Vagina (tissue), 2 donors: Measurements from ENCODE around the gene GNG8. TPM values are rescaled to one million over a fixed set of nuclear protein-coding genes. Genes with fewer than 3 reads are reported as not detected.

Experiments used
- DNase-seq, 2 donors: peaks; one replicate each; pipeline ENCODE4 v3.0.0-alpha.2; 2017; ENCODE audit errors: extremely low spot score in 2 of 2
- H3K27ac ChIP-seq: fragments of 200-600 bp; sonication (generic); one replicate; pipeline ENCODE4 v1.5.1; 2019
- H3K27me3 ChIP-seq: fragments of 200-600 bp; sonication (generic); one replicate; pipeline ENCODE4 v1.5.1; 2019
- H3K36me3 ChIP-seq, 2 donors: fragments of 200-600 bp; sonication (generic); one replicate each; pipeline ENCODE4 v1.5.1; 2017 to 2019
- H3K4me1 ChIP-seq: fragments of 200-600 bp; sonication (generic); one replicate; pipeline ENCODE4 v1.5.1; 2019
- H3K4me3 ChIP-seq, 2 donors: fragments of 200-600 bp; sonication (generic); 1 replicate in 1 of 2; 2 replicates in 1 of 2; pipeline ENCODE4 v1.5.1; 2016 to 2019
- H3K9me3 ChIP-seq: fragments of 200-600 bp; sonication (generic); one replicate; pipeline ENCODE4 v1.5.1; 2019
- POLR2A ChIP-seq, 2 donors: fragments of 450-650 bp; IDR thresholded peaks; one replicate each; pipeline ENCODE4 v1.6.1; 2017; ENCODE audit warnings: antibody characterized with exemption in 2 of 2, mild to moderate bottlenecking in 2 of 2, moderate library complexity in 2 of 2
- POLR2AphosphoS5 ChIP-seq, 2 donors: sonication (generic); formaldehyde crosslinking; IDR thresholded peaks; one replicate each; pipeline ENCODE4 v1.9.0; 2017; ENCODE audit warnings: antibody characterized with exemption in 2 of 2, mild to moderate bottlenecking in 2 of 2, low read depth in 1 of 2; ENCODE audit not compliant: insufficient read depth in 1 of 2
- intact Hi-C: fragments of 100-400 bp; cut with DNase I; formaldehyde crosslinking; loops from one replicate; pipeline ENCODE4 v1.15.1; 2023
- total RNA-seq: library from RNA; depleted of rRNA; stranded (reverse); fragments of >200 nt; gene quantifications from one replicate; pipeline ENCODE4 v1.2.3, GENCODE V29; 2016
- TF ChIP-seq, protein P1 (sequence below), 3 experiments: fragments of 450-650 bp in 2 of 3; fragments of 200-600 bp in 1 of 3; sonication (generic) in 1 of 3; IDR thresholded peaks; one replicate each; pipeline ENCODE4 v1.5.1; 2017 to 2019; ENCODE audit warnings: antibody characterized with exemption in 3 of 3, mild to moderate bottlenecking in 2 of 3, moderate library complexity in 2 of 3

Gene GNG8
- total RNA-seq, 1 donor from 2014 or later = not detected

DNA sequence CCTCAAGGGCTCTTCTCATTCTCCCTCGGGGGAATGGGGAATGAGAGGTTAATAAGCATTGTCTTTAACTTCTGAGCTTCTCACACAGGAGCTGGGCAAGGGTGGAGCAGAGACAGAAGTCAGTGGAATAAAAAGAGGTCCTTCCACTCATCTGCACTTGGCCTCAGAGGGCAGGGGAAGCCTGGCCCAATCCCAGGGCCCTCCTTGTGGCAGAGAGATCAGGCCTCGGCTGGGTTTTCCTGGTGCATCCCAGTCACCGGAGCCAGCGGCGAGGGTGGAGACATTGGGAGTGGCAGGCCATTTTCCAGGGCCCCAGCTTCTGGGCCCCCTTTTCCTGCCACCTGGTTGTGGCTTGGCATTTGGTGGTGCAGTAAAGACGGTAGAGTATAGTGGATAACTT is 24.2 kb downstream of the GNG8 start:
- H3K27ac ChIP-seq = no peak overlapping the region
- no peaks in the 10 kb centered on the region for H3K27me3 ChIP-seq
- intact Hi-C loops = loop anchor here (5.0 to 10.0 kb wide), 2 partner anchors 51 to 113 kb away; partner anchors contain the start of gene DACT3
- peaks cover 0 to 40% of the 10 kb centered on the region in 2 donors for H3K36me3 ChIP-seq
- DNase-seq = no peak
- TF ChIP-seq, protein P1, sequence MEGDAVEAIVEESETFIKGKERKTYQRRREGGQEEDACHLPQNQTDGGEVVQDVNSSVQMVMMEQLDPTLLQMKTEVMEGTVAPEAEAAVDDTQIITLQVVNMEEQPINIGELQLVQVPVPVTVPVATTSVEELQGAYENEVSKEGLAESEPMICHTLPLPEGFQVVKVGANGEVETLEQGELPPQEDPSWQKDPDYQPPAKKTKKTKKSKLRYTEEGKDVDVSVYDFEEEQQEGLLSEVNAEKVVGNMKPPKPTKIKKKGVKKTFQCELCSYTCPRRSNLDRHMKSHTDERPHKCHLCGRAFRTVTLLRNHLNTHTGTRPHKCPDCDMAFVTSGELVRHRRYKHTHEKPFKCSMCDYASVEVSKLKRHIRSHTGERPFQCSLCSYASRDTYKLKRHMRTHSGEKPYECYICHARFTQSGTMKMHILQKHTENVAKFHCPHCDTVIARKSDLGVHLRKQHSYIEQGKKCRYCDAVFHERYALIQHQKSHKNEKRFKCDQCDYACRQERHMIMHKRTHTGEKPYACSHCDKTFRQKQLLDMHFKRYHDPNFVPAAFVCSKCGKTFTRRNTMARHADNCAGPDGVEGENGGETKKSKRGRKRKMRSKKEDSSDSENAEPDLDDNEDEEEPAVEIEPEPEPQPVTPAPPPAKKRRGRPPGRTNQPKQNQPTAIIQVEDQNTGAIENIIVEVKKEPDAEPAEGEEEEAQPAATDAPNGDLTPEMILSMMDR (IDR thresholded peaks at IDR 0.05) = no peak
- no peak for TF ChIP-seq POLR2A (IDR thresholded peaks at IDR 0.05)
- TF ChIP-seq POLR2AphosphoS5 (IDR thresholded peaks at IDR 0.05; ENCODE audit: insufficient read depth in 1 of 2, low read depth in 1 of 2) = no peak
- peaks cover 18% of the 10 kb centered on the region for H3K4me1 ChIP-seq
- no peaks in the 10 kb centered on the region for H3K9me3 ChIP-seq
- no peak overlapping the region for H3K4me3 ChIP-seq

DNA sequence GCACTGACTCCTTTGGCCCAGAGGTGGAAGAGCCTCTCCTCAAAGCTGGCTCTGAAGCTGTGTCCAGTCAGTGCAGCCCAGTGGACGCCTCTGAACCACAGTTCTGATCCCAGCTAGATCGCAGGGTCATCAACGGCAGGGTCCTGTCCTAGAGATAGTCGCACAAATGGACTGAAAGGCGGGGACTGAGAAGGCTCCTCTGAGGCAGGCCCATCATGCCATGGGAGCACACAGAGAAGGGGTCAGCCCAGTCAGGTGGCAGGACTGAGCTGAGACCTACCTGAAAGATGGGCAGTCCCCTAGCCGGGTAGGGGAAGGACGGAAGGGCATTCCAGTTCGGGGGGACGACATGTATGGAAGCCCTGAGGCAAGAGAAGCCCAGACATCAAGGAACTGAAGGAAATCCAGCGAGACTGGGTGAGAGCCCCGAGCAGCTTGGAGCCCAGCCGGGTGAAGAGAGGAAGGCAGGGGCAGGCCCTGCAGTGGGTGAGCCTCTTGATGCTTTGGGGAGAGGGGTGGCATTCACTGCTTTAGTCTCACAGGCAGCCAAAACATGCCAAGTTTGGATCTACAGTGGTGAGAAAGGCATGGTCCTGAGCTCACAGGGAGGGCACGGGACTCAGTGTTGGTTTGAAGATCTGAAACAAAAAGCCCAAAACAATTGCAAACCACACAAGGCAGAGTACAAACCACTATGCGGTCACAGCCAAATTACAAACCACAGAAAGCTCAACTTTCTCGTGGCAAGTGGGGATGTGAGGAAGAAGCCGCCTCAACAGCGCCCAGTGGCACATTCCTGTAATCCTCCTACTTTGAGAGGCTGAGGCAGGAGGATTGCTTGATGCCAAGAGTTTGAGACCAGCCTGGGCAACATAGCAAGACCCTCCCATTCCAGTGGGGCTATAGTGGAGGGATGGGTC is 24.9 kb downstream of the GNG8 start:
- Histone ChIP-seq H3K4me1 (peaks cover 19% of the 10 kb centered on the region), H3K27ac (no peak overlapping the region), H3K9me3 (no peaks in the 10 kb centered on the region), H3K27me3 (no peaks in the 10 kb centered on the region), H3K4me3 (no peak overlapping the region), H3K36me3 (peaks cover 0 to 43% of the 10 kb centered on the region in 2 donors)
- no peak for DNase-seq
- TF ChIP-seq POLR2A (IDR thresholded peaks at IDR 0.05) = no peak
- no peak for TF ChIP-seq POLR2AphosphoS5 (IDR thresholded peaks at IDR 0.05; ENCODE audit: insufficient read depth in 1 of 2, low read depth in 1 of 2)
- TF ChIP-seq, protein P1 (IDR thresholded peaks at IDR 0.05) = no peak
- intact Hi-C loops = loop anchor here (5.0 to 10.0 kb wide), 2 partner anchors 51 to 114 kb away; partner anchors contain the start of gene DACT3

DNA sequence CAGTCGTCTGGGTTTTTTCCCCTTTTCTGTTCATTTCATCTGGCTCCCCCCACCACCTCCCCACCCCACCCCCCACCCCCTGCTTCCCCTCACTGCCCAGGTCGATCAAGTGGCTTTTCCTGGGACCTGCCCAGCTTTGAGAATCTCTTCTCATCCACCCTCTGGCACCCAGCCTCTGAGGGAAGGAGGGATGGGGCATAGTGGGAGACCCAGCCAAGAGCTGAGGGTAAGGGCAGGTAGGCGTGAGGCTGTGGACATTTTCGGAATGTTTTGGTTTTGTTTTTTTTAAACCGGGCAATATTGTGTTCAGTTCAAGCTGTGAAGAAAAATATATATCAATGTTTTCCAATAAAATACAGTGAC is 25.6 kb downstream of the GNG8 start:
- intact Hi-C loops = loop anchor here (5.0 to 10.0 kb wide), 2 partner anchors 52 to 114 kb away; partner anchors contain the start of gene DACT3

DNA sequence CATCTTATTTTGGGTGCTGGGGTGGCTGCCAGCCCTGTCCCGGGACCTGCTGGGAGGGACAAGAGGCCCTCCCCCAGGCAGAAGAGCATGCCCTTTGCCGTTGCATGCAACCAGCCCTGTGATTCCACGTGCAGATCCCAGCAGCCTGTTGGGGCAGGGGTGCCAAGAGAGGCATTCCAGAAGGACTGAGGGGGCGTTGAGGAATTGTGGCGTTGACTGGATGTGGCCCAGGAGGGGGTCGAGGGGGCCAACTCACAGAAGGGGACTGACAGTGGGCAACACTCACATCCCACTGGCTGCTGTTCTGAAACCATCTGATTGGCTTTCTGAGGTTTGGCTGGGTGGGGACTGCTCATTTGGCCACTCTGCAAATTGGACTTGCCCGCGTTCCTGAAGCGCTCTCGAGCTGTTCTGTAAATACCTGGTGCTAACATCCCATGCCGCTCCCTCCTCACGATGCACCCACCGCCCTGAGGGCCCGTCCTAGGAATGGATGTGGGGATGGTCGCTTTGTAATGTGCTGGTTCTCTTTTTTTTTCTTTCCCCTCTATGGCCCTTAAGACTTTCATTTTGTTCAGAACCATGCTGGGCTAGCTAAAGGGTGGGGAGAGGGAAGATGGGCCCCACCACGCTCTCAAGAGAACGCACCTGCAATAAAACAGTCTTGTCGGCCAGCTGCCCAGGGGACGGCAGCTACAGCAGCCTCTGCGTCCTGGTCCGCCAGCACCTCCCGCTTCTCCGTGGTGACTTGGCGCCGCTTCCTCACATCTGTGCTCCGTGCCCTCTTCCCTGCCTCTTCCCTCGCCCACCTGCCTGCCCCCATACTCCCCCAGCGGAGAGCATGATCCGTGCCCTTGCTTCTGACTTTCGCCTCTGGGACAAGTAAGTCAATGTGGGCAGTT is 26.2 kb downstream of the GNG8 start:
- no peak overlapping the region for H3K4me3 ChIP-seq
- TF ChIP-seq POLR2AphosphoS5 (IDR thresholded peaks at IDR 0.05; ENCODE audit: insufficient read depth in 1 of 2, low read depth in 1 of 2) = no peak
- TF ChIP-seq, protein P1 (IDR thresholded peaks at IDR 0.05) = no peak
- TF ChIP-seq POLR2A (IDR thresholded peaks at IDR 0.05) = no peak
- H3K27me3 ChIP-seq = no peaks in the 10 kb centered on the region
- intact Hi-C loops = loop anchor here (5.0 to 10.0 kb wide), 2 partner anchors 53 to 115 kb away; partner anchors contain the start of gene DACT3
- DNase-seq = peak in 1 of 2 donors; percentile 62
- H3K27ac ChIP-seq = no peak overlapping the region
- H3K4me1 ChIP-seq = peaks cover 32% of the 10 kb centered on the region
- peaks cover 0 to 43% of the 10 kb centered on the region in 2 donors for H3K36me3 ChIP-seq
- no peaks in the 10 kb centered on the region for H3K9me3 ChIP-seq

More for the DNA sequence above, 25.6 kb downstream of the GNG8 start:
- no peak overlapping the region for H3K27ac ChIP-seq
- H3K4me3 ChIP-seq = no peak overlapping the region
- TF ChIP-seq POLR2A (IDR thresholded peaks at IDR 0.05) (no peak), POLR2AphosphoS5 (IDR thresholded peaks at IDR 0.05; ENCODE audit: insufficient read depth in 1 of 2, low read depth in 1 of 2) (no peak)
- TF ChIP-seq, protein P1 (IDR thresholded peaks at IDR 0.05) = no peak
- H3K27me3 ChIP-seq = no peaks in the 10 kb centered on the region
- H3K36me3 ChIP-seq = peaks cover 0 to 43% of the 10 kb centered on the region in 2 donors
- peaks cover 27% of the 10 kb centered on the region for H3K4me1 ChIP-seq
- H3K9me3 ChIP-seq = no peaks in the 10 kb centered on the region
- DNase-seq = peak in 1 of 2 donors; percentile 71
